HepG2 (cell line): ENCODE data around the gene CLRN3. TPM values are rescaled to one million over a fixed set of nuclear protein-coding genes. Genes with fewer than 3 reads are reported as not detected.

Experiments
- ATAC-seq: fragments of 200-7000 bp; cut with Tn5 transposase; 3 replicates; pipeline ENCODE4 v1.9.1; 2020; ENCODE audit warnings: mild to moderate bottlenecking, moderate library complexity
- BruUV-seq: library from RNA; stranded (reverse); fragments of 400-500 nt; replicated peaks from 2 replicates; lab custom pipeline; 2021; lab: Mats Ljungman, UMichigan
- CTCF ChIA-PET: fragments of 300-600 bp; formaldehyde crosslinking; extraction: SDS; loops from one replicate; lab custom pipeline; 2021; ENCODE audit warnings: low total read pairs, inconsistent platforms, low intra/inter-chr PET ratio; lab: Yijun Ruan, JAX
- POLR2A ChIA-PET: fragments of 350-600 bp; sonication (Branson Sonifier 250); formaldehyde crosslinking; loops from one replicate; lab custom pipeline; 2020; ENCODE audit warnings: antibody characterized with exemption, inconsistent platforms; lab: Yijun Ruan, JAX
- DNase-seq: peaks from one replicate; pipeline ENCODE4 v3.0.0-alpha.2; 2015; ENCODE audit warnings: low spot score
- FAIRE-seq: peaks from 3 replicates; lab custom pipeline; 2011; peaks lifted over from hg19 to GRCh38; lab: Jason Lieb, UNC
- H2AFZ ChIP-seq: one replicate; pipeline ENCODE4 v1.6.1; 2011; ENCODE audit warnings: low read length, inconsistent platforms
- H3K27ac ChIP-seq: fragments of 300-600 bp; 3 replicates; pipeline ENCODE4 v1.8.0; 2011; ENCODE audit warnings: mixed run types, mild to moderate bottlenecking, mixed read lengths, low read length, inconsistent platforms; ENCODE audit not compliant: insufficient read depth; ENCODE audit errors: extremely low read length
- H3K27me3 ChIP-seq, 2 experiments: fragments of 200-600 bp in 1 of 2; 2 replicates in 1 of 2; 3 replicates in 1 of 2; pipeline versions ENCODE4 v1.6.0 to v1.8.0; 2011; ENCODE audit warnings: low read length in 2 of 2, mild to moderate bottlenecking in 2 of 2, moderate library complexity in 2 of 2, inconsistent platforms in 1 of 2; ENCODE audit not compliant: insufficient read depth in 2 of 2, control insufficient read depth in 1 of 2
- H3K36me3 ChIP-seq, 2 experiments: fragments of 200-600 bp in 1 of 2; replicated peaks in 1 of 2; 2 replicates in 1 of 2; 3 replicates in 1 of 2; pipeline versions ENCODE4 v1.5.1 to v1.8.0; 2011; ENCODE audit warnings: low read length in 2 of 2, inconsistent platforms in 1 of 2; ENCODE audit not compliant: insufficient read depth in 2 of 2, control insufficient read depth in 1 of 2
- H3K4me1 ChIP-seq: 2 replicates; pipeline ENCODE4 v1.5.1; 2012; ENCODE audit warnings: low read length, inconsistent platforms; ENCODE audit not compliant: insufficient read depth
- H3K4me2 ChIP-seq: 2 replicates; pipeline ENCODE4 v1.6.0; 2011; ENCODE audit warnings: low read depth, low read length, inconsistent platforms
- H3K4me3 ChIP-seq, 3 experiments: fragments of 200-600 bp in 1 of 3; sonication (generic), shearing (Covaris generic) in 1 of 3; replicated peaks in 1 of 3; 2 replicates each; pipeline ENCODE4 v1.5.1; 2011 to 2016; ENCODE audit warnings: low read length in 3 of 3, inconsistent platforms in 2 of 3, low read depth in 2 of 3, mild to moderate bottlenecking in 2 of 3, control low read depth in 1 of 3, mixed read lengths in 1 of 3; ENCODE audit not compliant: insufficient read depth in 1 of 3
- H3K79me2 ChIP-seq: one replicate; pipeline ENCODE4 v1.6.1; 2011; ENCODE audit warnings: low read length, inconsistent platforms; ENCODE audit not compliant: insufficient read depth
- H3K9ac ChIP-seq: 2 replicates; pipeline ENCODE4 v1.6.0; 2011; ENCODE audit warnings: mild to moderate bottlenecking, low read depth, low read length, inconsistent platforms; ENCODE audit not compliant: insufficient read depth
- H3K9me3 ChIP-seq: 2 replicates; pipeline ENCODE4 v1.5.1; 2012; ENCODE audit warnings: mild to moderate bottlenecking, low read length
- H4K20me1 ChIP-seq: 2 replicates; pipeline ENCODE4 v1.6.0; 2011; ENCODE audit warnings: inconsistent platforms, mild to moderate bottlenecking, low read length, moderate library complexity; ENCODE audit not compliant: insufficient read depth
- BCL6 ChIP-seq: IDR thresholded peaks from 2 replicates; pipeline ENCODE4 v1.6.1; 2016; ENCODE audit warnings: missing genetic modification reagents, missing compliant biosample characterization
- CREB3 ChIP-seq: sonication (generic); formaldehyde crosslinking; IDR thresholded peaks from 2 replicates; pipeline ENCODE4 v1.5.0; 2020; ENCODE audit warnings: missing genetic modification reagents
- EHMT2 ChIP-seq: fragments of 200-600 bp; sonication (generic); IDR thresholded peaks from 2 replicates; pipeline ENCODE4 v1.7.0; 2017; ENCODE audit warnings: antibody characterized with exemption, low read depth, low read length, borderline replicate concordance
- FIP1L1 ChIP-seq: fragments of 200-400 bp; formaldehyde crosslinking; IDR thresholded peaks from 2 replicates; pipeline ENCODE4 v1.6.1; 2018; ENCODE audit warnings: low read depth, mild to moderate bottlenecking, low read length, moderate library complexity, borderline replicate concordance; ENCODE audit not compliant: insufficient read depth
- ONECUT2 ChIP-seq: sonication (generic); formaldehyde crosslinking; IDR thresholded peaks from 2 replicates; pipeline ENCODE4 v1.4.0; 2020; ENCODE audit warnings: missing genetic modification reagents
- RXRA ChIP-seq: sonication (generic); formaldehyde crosslinking; IDR thresholded peaks from 2 replicates; pipeline ENCODE4 v1.5.1; 2020; ENCODE audit warnings: missing genetic modification reagents
- TEAD3 ChIP-seq: optimal IDR thresholded peaks from 2 replicates; pipeline ENCODE3; 2016; ENCODE audit warnings: borderline replicate concordance
- ZC3H13 ChIP-seq: sonication (generic); formaldehyde crosslinking; IDR thresholded peaks from 2 replicates; pipeline ENCODE4 v1.8.1; 2023; ENCODE audit warnings: mild to moderate bottlenecking, missing genetic modification reagents, moderate library complexity
- ZMYM3 ChIP-seq: sonication (generic); formaldehyde crosslinking; IDR thresholded peaks from 2 replicates; pipeline ENCODE4 v1.5.1; 2020; ENCODE audit warnings: mild to moderate bottlenecking, missing genetic modification reagents
- ZNF230 ChIP-seq: sonication (generic); formaldehyde crosslinking; IDR thresholded peaks from 2 replicates; pipeline ENCODE4 v1.4.0; 2020; ENCODE audit warnings: mild to moderate bottlenecking, missing genetic modification reagents
- ZNF253 ChIP-seq: sonication (generic); formaldehyde crosslinking; IDR thresholded peaks from 2 replicates; pipeline ENCODE4 v1.8.0; 2022; ENCODE audit warnings: mild to moderate bottlenecking, missing genetic modification reagents, borderline replicate concordance
- ZNF484 ChIP-seq: sonication (generic); formaldehyde crosslinking; IDR thresholded peaks from 2 replicates; pipeline ENCODE4 v1.5.1; 2020; ENCODE audit warnings: mild to moderate bottlenecking, low read depth, missing genetic modification reagents, borderline replicate concordance
- ZNF550 ChIP-seq: sonication (generic); formaldehyde crosslinking; IDR thresholded peaks from 2 replicates; pipeline ENCODE4 v1.4.0; 2020; ENCODE audit warnings: mild to moderate bottlenecking, missing genetic modification reagents, borderline replicate concordance
- ZNF576 ChIP-seq: sonication (generic); formaldehyde crosslinking; IDR thresholded peaks from 2 replicates; pipeline ENCODE4 v1.4.0; 2020; ENCODE audit warnings: mild to moderate bottlenecking, missing genetic modification reagents
- WGBS: methylation state at CpG from one replicate; pipeline ENCODE4 v1.1.6; 2017; ENCODE audit warnings: low lambda C conversion rate; 5-methylcytosine and 5-hydroxymethylcytosine counted together
- in situ Hi-C: cut with HindIII; loops from 2 replicates; pipeline ENCODE4 v1.10.0; 2017; ENCODE audit warnings: low pct_unique_long_range_greater_than_20kb; ENCODE audit not compliant: extremely low pct_ligation_motif_present
- intact Hi-C: fragments of 100-400 bp; cut with micrococcal nuclease; formaldehyde crosslinking; loops from one replicate; pipeline ENCODE4 v1.10.0; 2022; ENCODE audit not compliant: unreplicated experiment
- polyA plus RNA-seq, 8 experiments: library from polyadenylated mRNA; depleted of rRNA in 3 of 8; stranded (reverse) in 7 of 8; unstranded in 1 of 8; fragments of >200 nt; fragmentation: Illumina TruSeq in 4 of 8; extraction: Trizol in 4 of 8; gene quantifications; 2 replicates each; pipeline versions ENCODE4 v1.2.1 to v1.2.3, GENCODE V29; 2011 to 2016; ENCODE audit warnings: low read depth in 4 of 8, missing spikeins in 1 of 8, mixed read lengths in 1 of 8; ENCODE audit not compliant: insufficient read depth in 1 of 8
- total RNA-seq, 5 experiments: library from RNA; depleted of rRNA; stranded (reverse); fragments of >200 nt; fragmentation: Illumina TruSeq; extraction: Trizol; gene quantifications; 2 replicates each; pipeline ENCODE4 v1.2.3, GENCODE V29; 2016; ENCODE audit warnings: low read depth in 1 of 5
- TF ChIP-seq, protein P1 (sequence below): sonication (generic); formaldehyde crosslinking; conservative IDR thresholded peaks from 2 replicates; pipeline ENCODE4 v1.4.0; 2020; ENCODE audit warnings: missing genetic modification reagents
- TF ChIP-seq, protein P2 (sequence below): sonication (generic); formaldehyde crosslinking; IDR thresholded peaks from 2 replicates; pipeline ENCODE4 v1.5.1; 2020; ENCODE audit warnings: mild to moderate bottlenecking, missing genetic modification reagents, moderate library complexity

CLRN3 gene
- total and polyA plus RNA-seq, 2 of the 13 experiments (the other 11 are each of a cell fraction or from before 2014, with no cell fraction given): not detected

GRCh38 chr10:127925471-127926207 lies 32.9 kb upstream of the CLRN3 start:
- CTCF ChIA-PET: no interaction called here
- in situ Hi-C loops: no loop called here

GRCh38 chr10:127923646-127924045 lies 30.9 kb upstream of the CLRN3 start:
- DNase-seq (no peak), ATAC-seq (no peak), FAIRE-seq (no peak)
- no peaks in the 10 kb centered on the region for H3K9me3 ChIP-seq
- BruUV-seq: no TSS peak
- in situ Hi-C loops: no loop called here
- 0% methylated on average over 1 of the region's 1 CpG for WGBS
- ChIA-PET CTCF (no interaction called here), POLR2A (no interaction called here)
- no peaks in the 10 kb centered on the region for H3K36me3 ChIP-seq
- intact Hi-C loops: no loop called here
- no peak overlapping the region for H3K9ac ChIP-seq
- no peaks in the 10 kb centered on the region for H4K20me1 ChIP-seq
- H3K4me1 ChIP-seq: no peaks in the 10 kb centered on the region
- no peak overlapping the region for H2AFZ ChIP-seq
- H3K27ac ChIP-seq: no peak overlapping the region
- no peak overlapping the region for H3K4me3 ChIP-seq
- H3K27me3 ChIP-seq: peaks cover 0 to 11% of the 10 kb centered on the region in 2 experiments; a peak in 3 of 5 replicates
- H3K79me2 ChIP-seq: no peaks in the 10 kb centered on the region
- H3K4me2 ChIP-seq: no peak overlapping the region
- TF ChIP-seq RXRA (CRISPR knock-in tag): no peak
- TF ChIP-seq ZC3H13 (CRISPR knock-in tag): no peak
- TF ChIP-seq, protein P1, sequence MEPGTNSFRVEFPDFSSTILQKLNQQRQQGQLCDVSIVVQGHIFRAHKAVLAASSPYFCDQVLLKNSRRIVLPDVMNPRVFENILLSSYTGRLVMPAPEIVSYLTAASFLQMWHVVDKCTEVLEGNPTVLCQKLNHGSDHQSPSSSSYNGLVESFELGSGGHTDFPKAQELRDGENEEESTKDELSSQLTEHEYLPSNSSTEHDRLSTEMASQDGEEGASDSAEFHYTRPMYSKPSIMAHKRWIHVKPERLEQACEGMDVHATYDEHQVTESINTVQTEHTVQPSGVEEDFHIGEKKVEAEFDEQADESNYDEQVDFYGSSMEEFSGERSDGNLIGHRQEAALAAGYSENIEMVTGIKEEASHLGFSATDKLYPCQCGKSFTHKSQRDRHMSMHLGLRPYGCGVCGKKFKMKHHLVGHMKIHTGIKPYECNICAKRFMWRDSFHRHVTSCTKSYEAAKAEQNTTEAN: no peak
- TF ChIP-seq, protein P2, sequence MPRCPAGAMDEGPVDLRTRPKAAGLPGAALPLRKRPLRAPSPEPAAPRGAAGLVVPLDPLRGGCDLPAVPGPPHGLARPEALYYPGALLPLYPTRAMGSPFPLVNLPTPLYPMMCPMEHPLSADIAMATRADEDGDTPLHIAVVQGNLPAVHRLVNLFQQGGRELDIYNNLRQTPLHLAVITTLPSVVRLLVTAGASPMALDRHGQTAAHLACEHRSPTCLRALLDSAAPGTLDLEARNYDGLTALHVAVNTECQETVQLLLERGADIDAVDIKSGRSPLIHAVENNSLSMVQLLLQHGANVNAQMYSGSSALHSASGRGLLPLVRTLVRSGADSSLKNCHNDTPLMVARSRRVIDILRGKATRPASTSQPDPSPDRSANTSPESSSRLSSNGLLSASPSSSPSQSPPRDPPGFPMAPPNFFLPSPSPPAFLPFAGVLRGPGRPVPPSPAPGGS: no peak
- no peak for TF ChIP-seq TEAD3 (CRISPR knock-in tag)
- no peak for TF ChIP-seq ZNF550 (CRISPR knock-in tag)
- no peak for TF ChIP-seq FIP1L1
- TF ChIP-seq ZNF253 (CRISPR knock-in tag): no peak
- TF ChIP-seq ZNF576 (CRISPR knock-in tag): no peak
- TF ChIP-seq ZNF230 (CRISPR knock-in tag): no peak
- TF ChIP-seq BCL6: no peak
- TF ChIP-seq ZMYM3 (CRISPR knock-in tag): no peak
- TF ChIP-seq CREB3: no peak

More at GRCh38 chr10:127925471-127926207, 32.9 kb upstream of the CLRN3 start:
- peaks cover 0 to 8% of the 10 kb centered on the region in 2 experiments; a peak in 3 of 5 replicates for H3K27me3 ChIP-seq
- DNase-seq: no peak
- no peak overlapping the region for H3K27ac ChIP-seq
- H3K79me2 ChIP-seq: no peaks in the 10 kb centered on the region
- no peaks in the 10 kb centered on the region for H4K20me1 ChIP-seq
- no peak overlapping the region for H2AFZ ChIP-seq
- H3K4me3 ChIP-seq: no peak overlapping the region
- no peak overlapping the region for H3K4me2 ChIP-seq
- H3K36me3 ChIP-seq: no peaks in the 10 kb centered on the region
- POLR2A ChIA-PET: no interaction called here
- no peak for FAIRE-seq
- WGBS: 30% methylated on average over 5 of the region's 6 CpGs
- no peaks in the 10 kb centered on the region for H3K9me3 ChIP-seq
- H3K9ac ChIP-seq: no peak overlapping the region
- BruUV-seq: no TSS peak
- ATAC-seq: no peak
- no peak for TF ChIP-seq EHMT2
- no peak for TF ChIP-seq ZNF484
- TF ChIP-seq ONECUT2: no peak
- TF ChIP-seq, all 625 proteins: peak for 0
- H3K4me1 ChIP-seq: no peaks in the 10 kb centered on the region
- intact Hi-C loops: no loop called here
